ENCODE measurements around the gene USB1. TPM values are rescaled to one million over a fixed set of nuclear protein-coding genes. Genes with fewer than 3 reads are reported as not detected.

The USB1 gene
- total and polyA plus RNA-seq, 5 donors: 24.5 to 35.3 (median 29.1) TPM

Other genes starting within 250 kb of the USB1 start
- gene KIFC3, start 198.9 kb upstream of the USB1 start, total RNA-seq: 10 to 100 TPM; 45.8 to 67.5 (median 50.0) TPM
- gene KIFC3, start 198.9 kb upstream of the USB1 start, polyA plus RNA-seq: 39.9 TPM
- not detected for gene CNGB1, start 30.3 kb upstream of the USB1 start, total RNA-seq
- not detected for gene CNGB1, start 30.3 kb upstream of the USB1 start, polyA plus RNA-seq
- 1 to 10 TPM; 5.5 to 9.2 (median 7.9) TPM for gene ZNF319, start 735 bp upstream of the USB1 start, total RNA-seq
- 6.3 TPM for gene ZNF319, start 735 bp upstream of the USB1 start, polyA plus RNA-seq
- 10 to 100 TPM; 51.2 to 72.6 (median 64.8) TPM for gene MMP15, start 24.3 kb downstream of the USB1 start, total RNA-seq
- 41.2 TPM for gene MMP15, start 24.3 kb downstream of the USB1 start, polyA plus RNA-seq
- 10 to 100 TPM; 30.4 to 36.2 (median 33.5) TPM for gene CFAP20, start 128.0 kb downstream of the USB1 start, total RNA-seq
- gene CFAP20, start 128.0 kb downstream of the USB1 start, polyA plus RNA-seq: 36.2 TPM
- 10 to 100 TPM; 28.7 to 36.7 (median 34.1) TPM for gene CSNK2A2, start 196.7 kb downstream of the USB1 start, total RNA-seq
- 20.6 TPM for gene CSNK2A2, start 196.7 kb downstream of the USB1 start, polyA plus RNA-seq